Lower leg skin (tissue), 3 donors: ENCODE data around the gene ELFN1.

ENCODE experiments used
- CTCF ChIP-seq, 3 donors: fragments of 450-650 bp; IDR thresholded peaks; one replicate each; pipeline ENCODE4 v1.5.1; 2016; ENCODE audit warnings: antibody characterized with exemption in 3 of 3, mild to moderate bottlenecking in 3 of 3, moderate library complexity in 2 of 3
- POLR2A ChIP-seq, 2 donors: fragments of 450-650 bp; IDR thresholded peaks; one replicate each; pipeline ENCODE4 v1.6.1; 2016 to 2017; ENCODE audit warnings: antibody characterized with exemption in 2 of 2, mild to moderate bottlenecking in 1 of 2, moderate library complexity in 1 of 2

- TF ChIP-seq CTCF (IDR thresholded peaks at IDR 0.05) (no peak), POLR2A (IDR thresholded peaks at IDR 0.05) (no peak)
Measured at GRCh38 chr7:1770331-1770730, 100.3 kb downstream of the ELFN1 start.
